ENCODE results near the gene PFDN2.
"Not testable (repeated sequence)": the region's sequence is repeated elsewhere in the genome, so short reads cannot be mapped to it uniquely, and the experiment has no call there.

The PFDN2 gene

DNA sequence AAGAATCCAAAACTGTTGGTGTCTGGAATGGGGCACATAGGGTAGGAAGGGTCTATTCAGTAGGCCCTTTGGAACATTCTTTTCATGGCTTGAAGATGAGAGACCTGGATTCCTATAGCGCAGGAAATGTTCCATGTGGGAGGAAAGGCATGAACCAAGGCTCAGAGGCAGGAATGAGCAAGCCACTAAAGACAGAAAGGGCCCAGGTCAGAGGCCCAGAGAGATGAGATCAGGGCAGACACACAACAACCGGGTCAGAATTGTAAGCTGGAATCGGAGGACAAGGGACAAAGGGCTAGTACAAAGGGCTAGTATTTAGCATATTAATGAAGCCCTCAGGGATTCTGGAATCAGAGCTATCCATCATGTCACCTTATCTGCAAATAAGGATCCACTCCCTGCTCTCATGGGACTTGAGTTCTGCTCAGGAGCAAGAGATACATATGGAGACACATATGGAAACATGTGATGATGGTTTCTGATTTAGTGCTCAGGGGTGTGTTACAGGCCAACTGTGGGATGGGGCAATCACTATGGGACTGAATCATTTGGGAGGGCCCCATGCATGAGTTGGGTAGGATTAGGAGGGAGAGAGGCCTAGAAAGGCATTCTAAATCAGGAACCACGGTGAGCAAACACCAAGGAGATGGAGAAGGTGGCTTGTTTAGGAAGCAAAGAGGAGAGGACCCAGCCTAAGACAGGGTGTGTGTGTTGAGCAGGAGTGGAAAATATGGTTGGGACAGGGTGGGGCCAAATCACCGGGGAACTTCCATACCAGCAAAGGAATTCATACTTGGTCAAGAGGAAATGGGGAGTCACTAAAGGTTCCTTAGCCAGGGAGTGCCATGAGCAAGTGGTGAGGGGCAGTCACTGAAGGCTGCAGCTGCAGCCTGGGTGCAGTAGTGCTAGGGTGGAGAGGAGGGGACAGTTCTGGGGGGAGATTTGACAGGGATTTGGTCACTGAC is 37.1 kb downstream of the PFDN2 start:
- no peak for DNase-seq (ENCODE audit: low read depth in 2 of 2)

DNA sequence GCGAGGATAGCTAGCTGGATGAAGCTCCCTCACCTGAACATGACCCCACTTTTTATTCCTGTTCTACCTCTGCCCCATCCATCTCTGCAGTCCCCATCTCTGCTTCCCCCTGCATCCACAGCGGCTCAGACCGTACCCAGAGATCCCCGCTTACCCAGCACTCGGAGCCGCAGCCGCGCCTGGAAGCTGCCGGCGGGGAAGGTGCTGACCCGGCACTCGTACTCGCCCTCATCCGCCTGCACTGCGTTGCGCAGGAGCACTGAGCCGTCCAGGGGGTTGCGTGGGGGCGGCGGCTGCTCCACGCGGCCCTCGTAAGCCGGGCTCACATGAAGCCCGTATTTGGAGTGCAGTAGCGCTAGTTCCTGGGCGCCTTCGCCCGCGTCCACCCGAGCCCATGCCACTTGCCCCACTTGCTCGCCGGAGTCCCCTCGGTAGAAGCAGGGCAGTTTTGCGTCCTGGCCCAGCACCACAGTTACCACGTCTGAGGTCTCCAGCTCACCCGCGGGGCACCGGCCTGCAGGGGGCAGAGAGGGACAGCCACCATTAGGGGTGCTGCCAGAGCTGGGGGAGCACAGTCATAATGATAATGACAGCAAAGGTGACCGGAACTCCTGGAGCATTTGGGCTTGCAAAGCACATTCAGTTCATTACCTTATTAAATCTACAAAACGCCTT is 38.3 kb downstream of the PFDN2 start:
- DNase-seq (ENCODE audit: low read depth in 2 of 2) = no peak

DNA sequence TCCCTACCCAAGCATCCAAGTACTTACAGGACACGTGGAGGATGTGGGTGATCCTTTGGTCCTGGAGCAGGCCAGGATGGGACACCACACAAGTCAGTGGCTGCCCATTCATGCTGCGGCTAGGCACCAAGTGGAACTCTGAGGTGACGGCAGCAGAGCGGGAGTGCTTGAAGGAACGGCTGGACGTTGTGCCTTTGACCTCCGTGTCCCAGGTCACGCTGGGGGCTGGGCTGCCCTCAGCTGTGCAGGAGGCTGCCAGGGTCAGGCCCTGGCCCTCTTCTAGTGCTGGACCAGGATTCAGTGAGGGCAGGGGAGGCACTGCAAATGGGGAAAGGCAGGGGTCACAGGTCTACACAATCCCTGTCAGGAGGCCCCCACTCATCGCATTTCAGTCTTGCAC is 40.4 kb downstream of the PFDN2 start:
- DNase-seq (ENCODE audit: low read depth in 2 of 2) = no peak

DNA sequence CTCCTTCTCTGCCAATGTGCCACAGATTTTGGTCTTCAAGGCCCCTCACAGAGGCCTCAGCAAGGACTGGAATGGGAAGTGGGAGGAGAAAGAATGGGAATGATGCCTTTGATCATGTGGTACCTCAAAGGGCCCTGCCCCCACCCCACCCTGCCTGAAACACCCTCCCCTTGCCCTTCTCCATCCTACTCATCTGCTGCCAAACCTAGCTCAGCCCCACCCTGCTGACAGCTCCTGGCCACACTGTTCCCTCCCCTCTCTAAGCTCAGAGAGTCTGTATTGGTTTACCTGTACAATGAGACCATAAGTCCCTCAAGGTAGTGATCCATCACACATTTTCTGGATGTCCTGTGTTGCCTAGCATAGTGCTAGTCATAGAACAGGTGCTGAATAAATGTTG is 41.4 kb downstream of the PFDN2 start:
- DNase-seq (ENCODE audit: low read depth in 2 of 2) = no peak

DNA sequence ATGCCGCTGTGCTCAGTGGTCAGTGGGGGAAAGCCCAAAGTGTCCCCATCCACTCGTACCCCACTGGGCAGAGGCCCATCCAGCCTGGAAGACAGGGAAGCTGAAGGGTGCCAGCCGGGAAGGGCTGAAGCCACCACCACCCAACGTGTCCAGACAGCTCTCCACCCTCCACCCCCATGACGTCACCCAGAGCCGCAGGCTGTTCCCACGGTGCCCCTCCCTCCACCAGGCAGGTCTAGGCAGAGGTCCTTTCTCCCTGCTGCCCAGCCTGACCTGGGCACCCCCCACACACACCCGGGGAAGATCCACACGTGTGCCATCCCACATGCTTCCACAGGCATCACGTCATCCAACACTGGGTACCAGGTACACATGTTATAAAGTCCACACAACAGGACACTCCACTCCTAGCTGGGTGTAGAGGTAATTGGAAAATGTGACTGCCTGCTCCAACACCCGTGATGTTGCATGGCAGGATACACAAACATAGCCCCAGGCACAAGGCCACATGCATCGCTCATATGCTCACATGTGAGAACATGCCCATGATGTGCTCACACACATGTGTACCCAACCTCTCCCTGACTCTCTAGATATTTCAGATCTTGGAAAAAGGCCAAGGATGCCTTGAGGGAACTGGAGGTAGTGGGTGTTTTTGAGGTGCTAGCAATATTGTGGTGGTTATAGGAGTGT is 43.0 kb downstream of the PFDN2 start:
- DNase-seq (ENCODE audit: low read depth in 2 of 2) = no peak

DNA sequence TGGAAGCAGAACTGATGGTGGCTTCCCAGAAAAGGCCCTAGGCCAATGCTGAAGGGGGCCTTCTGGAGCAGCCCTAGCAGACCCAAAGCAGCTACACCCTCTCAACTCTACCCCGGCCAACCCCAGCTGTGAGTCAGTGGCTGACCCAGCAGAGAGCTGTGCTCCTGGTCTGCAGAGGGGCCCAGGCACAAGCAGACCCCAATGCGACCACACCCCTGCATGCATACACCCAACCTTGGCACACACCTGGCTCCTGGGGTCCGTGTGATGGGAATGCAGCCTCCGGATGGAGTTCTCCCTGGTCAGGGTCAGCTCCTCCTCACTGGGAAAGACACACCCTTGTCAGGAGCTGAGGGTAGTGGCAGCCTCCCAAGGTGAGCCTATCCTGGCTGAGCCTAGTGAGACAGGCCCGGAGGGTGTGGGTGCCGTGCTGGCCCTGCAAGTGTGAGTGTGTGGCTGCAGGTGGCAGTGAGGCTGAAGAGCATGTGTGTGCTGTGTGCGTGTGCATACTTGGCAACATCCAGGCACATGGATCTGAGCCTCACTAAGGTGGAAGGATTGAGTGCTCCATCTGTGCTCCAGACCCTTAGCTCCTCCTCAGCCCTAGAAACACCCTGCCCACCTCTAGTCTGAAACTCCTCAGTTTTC is 44.2 kb downstream of the PFDN2 start:
- DNase-seq (ENCODE audit: low read depth in 2 of 2) = no peak

DNA sequence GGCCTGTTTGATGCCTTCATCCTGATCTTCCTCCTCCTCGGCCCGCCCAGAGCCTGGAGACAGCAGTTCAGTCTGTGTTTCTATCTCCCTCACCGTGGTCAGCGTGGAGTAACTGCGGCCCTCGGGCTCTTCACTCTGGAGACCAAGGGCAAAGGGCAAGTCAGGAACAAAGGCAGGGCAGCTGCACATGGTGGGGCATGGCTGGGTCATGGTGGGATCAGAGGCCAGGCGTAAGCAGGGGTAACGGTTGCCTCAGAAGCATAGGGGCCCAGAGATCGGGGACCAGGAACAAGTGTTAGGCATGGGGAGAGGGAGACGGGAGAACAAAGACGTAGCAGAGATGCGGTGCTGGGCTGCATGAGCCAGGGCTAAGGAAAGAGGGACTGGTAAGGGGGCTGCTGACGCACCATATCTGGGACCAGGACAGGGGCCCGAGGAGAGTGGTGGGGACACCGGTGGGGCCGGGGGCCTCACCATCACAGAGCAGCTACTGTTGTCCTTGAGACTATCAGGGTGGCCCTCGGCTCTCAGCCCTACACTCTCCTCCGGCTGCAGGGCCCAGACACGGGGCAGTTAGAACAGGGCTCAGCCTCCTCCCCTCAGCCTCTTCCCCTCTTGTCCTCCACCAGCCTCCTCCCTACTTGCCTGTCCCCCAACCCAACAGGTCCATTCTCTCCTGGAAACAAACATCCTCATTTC is 44.9 kb downstream of the PFDN2 start:
- no peak for DNase-seq (ENCODE audit: low read depth in 2 of 2)

DNA sequence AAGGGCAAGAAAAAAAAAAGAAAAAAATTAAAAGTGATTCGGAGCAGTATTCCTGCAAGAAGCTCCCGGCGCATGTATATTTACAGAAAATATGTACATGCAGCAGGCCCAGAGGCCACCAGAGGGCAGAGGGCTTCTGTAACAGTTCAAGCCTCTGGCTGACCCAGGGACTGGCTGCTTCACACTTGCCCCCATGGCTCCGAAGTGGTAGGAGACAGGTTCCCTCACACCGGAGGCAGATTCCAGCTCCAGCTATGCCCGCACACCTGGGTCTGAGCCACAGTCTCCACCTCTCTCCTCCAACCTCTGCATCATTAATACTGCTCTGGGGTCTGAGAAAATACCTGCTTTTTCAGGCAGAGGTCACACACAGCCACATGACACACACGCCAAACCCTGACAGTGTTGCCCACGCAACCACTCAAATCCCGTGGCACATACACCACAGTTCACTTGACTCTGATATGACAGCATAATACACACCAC is 45.9 kb downstream of the PFDN2 start:
- no peak for DNase-seq (ENCODE audit: low read depth in 2 of 2)

DNA sequence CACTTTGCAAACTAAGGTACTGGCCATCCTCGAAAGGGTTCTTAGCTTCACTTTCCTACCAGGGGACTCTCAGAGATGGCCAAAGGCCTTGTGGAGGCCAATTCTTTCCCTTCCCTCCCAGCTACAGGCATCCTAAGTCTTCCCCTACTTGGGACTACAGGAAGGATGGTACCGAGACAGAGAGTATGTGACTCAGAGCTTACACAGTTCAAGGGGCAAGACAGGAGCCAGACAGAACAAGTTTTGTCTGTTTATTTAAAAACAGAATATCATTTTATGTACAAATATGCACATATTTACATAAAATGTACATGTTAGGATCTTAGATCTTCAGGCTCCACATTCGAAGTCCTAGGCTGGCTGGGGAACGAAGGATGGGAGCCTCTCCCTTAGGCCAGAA is 47.1 kb downstream of the PFDN2 start:
- DNase-seq (ENCODE audit: low read depth in 2 of 2) = no peak

DNA sequence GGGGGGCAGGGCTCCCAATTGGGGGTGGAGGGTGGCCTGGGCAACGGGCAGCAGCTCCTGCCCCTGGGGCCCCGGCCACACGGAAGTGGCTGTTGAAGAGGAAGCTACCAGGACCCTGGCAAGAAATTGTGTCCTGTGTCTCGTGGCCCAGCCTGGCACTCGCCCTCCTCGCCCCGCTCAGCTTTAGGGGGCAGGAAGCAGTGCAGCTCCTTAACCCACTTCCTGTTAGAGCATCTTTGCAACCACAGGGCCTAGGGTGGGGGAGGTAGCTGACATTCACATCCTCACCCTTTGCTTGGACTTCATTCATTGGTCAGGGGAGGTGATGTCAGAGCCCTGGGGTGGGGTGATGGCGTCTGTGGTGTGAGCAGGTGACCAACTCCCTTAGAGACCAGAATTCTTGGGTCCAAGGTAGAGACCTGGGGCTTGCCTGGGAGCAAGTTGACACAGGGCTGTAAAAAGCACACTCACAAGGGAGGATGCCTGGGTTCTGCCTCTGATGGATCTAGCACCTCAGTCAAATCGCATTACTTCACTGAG is 48.0 kb downstream of the PFDN2 start, which contains the start of gene ARHGAP30:
ARHGAP30 (minus strand) TSS at position 161 of the 540 bp plus-strand sequence. CDS start 267 bp downstream, outside the sequence.
- DNase-seq (ENCODE audit: low read depth in 2 of 2) = no peak

DNA sequence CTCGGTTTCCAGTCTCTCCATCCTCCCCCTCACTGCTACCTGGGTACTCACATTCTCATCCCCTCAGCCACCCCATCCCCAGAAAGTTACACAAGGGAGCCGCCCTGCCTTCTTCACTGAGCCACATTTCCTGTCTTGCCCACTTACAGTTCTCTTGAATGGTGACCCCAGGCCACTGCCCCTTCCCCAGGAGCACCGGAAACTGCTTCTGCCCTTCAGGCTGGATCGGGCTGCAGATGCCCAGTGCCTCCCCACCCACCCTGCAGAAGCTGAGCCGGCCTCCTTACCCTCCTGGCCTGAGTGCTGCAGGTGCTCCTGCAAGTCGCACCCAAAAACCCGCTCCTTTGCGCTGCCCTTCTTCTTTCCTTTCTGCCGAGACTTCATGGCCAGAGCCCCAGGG is 48.6 kb downstream of the PFDN2 start:
- DNase-seq (ENCODE audit: low read depth in 2 of 2) = no peak

DNA sequence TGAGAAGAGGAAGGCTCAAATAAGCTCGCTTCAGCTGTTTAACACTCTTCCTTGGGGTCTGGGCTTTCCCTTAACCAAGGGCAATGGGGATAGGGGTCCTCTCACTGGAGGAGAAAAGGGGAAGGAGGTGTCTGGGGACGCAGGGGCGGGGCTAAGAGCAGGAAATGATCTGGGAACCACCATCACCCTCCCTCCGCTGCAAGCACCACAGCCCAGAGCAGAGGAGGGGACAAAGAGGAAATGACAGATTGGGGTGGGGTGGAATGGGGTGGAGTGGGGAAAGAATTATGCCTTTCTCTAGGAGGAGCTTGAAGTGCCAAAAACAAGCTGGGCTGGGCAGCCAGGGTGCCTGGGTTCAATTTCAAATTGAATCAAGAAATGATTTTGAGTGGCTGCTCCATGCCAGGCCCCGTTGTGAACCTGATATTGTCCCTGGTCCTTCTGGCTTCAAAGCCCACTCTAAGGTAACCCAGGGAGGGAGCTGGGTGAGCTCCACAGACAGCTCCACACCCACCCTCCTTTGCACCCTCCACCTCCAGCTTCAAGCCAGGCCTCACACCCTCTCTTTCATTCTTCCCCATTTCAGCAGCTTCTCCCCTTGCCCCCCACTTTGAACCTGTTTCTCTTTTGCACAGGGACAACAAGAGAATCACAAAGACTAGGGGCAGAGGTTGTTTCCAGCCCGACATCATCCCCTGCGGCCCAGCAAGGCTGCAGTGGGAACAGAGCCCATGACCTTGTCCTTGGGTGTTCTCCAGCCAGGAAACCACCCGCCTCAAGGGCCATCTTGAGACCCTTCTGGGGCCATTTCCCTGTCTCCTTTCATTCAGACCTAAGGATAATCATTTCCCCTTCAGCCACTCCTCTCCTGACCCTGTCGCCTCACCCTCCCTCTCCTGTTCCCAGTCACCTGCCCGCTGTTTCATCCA is 49.3 kb downstream of the PFDN2 start:
- no peak for DNase-seq (ENCODE audit: low read depth in 2 of 2)

DNA sequence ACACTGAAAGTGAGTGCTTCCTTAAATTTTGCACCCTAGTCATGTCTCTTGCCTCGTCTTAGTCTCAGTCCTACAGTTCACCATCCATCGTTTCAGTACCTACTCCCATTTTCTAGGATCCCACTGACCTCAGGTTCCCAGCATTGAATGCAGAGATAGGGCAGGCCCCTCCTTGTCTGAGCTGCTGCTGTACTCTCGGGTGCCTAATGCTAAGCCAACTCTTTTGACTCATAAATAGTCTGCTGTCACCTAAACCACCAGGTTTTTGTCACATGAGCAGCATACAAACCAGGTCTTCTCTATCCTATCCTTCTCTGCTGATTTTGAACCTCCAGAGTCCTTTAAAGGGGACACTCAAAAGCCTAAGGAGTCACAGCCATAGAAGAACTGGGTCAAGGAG is 51.1 kb downstream of the PFDN2 start:
- DNase-seq (ENCODE audit: low read depth in 2 of 2) = no peak

DNA sequence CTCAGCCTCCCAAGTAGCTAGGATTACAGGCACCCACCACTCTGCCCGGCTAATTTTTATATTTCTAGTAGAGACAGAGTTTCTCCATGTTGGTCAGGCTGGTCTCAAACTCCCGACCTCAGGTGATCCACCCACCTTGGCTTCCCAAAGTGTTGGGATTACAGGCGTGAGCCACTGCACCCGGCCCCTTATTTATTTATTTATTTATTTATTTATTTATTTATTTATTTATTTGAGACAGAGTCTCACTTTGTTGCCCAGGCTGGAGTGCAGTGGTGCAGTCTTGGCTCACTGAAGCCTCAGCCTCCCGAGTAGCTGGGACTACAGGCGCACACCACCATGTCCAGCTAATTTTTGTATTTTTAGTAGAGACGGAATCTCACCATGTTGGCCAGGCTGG is 52.2 kb downstream of the PFDN2 start:
- DNase-seq (ENCODE audit: low read depth in 2 of 2) = not testable (repeated sequence)

DNA sequence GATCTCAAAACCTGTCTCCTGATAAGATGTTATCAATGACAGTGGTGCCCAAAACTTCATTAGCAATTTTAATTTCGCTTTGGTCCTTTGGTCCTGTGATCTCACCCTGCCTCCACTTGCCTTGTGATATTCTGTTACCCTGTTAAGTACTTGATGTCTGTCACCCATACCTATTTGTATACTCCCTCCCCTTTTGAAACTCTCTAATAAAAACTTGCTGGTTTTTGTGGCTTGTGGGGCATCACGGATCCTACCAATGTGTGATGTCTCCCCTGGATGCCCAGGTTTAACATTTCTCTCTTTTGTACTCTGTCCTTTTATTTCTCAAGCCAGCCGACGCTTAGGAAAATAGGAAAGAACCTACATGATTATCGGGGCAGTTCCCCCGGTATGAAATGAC is 53.9 kb downstream of the PFDN2 start:
- not testable (repeated sequence) for DNase-seq (ENCODE audit: low read depth in 2 of 2)

DNA sequence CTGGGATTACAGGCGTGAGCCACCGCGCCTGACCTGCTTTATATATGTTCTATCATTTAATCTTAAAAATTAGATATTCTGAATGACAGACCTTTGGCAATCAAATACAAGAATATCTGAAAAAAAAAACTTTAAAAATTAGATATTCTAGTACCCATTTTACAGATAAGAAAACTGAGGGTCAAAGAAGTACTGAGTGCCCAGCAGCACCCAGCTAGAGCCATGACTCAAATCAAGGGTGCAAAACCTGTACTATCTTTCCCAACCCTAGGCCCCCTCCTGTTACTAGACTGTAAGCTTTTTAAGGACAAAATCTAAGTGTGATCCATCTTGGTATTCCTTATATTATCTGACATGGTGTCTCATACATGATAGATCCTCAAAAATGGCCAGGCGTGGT is 56.4 kb downstream of the PFDN2 start:
- no peak for DNase-seq (ENCODE audit: low read depth in 2 of 2)

DNA sequence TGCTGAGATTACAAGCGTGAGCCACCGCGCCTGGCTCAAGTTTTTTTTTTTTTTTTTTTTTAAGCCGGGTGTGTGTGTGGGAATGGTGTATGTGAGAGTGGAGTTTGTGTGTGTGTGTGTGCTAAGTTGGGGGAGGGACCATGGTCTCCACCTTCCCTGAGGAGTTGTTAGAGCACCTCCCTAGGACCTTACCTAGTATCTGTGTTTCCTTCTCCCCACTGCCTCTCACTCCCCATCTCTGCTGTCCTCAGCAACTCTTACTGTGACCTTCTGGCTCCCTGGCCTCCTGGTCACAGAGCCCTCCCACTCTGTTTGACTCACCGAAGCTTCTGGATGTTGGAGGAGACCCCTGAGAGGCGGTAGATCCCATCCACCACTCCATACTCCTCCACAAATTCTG is 58.5 kb downstream of the PFDN2 start:
- no peak for DNase-seq (ENCODE audit: low read depth in 2 of 2)

DNA sequence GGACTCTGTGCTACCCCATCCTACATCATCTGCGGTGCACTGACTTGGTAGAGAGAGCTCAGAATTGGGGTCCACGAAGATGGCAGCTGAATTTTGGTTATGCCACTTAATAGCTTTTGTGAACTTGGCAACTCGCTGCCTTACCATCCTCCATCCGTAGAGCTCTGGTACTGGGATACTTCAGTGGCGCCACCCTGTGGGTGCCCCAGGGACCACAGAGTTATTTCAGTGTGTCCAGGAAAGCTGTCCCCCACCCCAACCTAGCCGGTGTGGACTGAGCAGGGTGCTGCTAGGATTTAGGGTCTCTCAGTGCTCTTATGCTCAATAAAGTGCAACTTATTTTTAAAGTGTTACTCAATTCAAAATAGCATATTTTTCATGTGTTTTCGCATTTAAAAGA is 63.0 kb downstream of the PFDN2 start:
- no peak for DNase-seq (ENCODE audit: low read depth in 2 of 2)

DNA sequence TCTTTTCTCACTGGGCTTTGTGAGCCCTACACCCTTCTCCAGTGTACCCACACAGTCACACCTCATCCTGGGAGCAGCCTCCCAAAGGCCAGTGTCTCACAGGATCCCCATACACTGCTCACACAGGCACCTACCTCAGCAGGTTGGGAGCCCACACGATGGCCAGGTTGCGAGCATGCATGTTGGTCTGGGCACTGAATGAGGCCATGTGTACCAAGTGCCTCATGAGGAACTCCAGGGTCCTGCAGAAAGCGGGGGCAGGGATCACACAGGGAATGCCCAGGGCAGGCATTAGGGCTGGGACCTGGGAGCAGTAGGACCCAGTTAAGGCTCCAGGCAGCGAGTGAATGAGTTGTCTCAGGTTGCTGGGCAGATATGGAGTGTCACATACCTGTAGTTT is 63.6 kb downstream of the PFDN2 start:
- DNase-seq (ENCODE audit: low read depth in 2 of 2) = no peak

DNA sequence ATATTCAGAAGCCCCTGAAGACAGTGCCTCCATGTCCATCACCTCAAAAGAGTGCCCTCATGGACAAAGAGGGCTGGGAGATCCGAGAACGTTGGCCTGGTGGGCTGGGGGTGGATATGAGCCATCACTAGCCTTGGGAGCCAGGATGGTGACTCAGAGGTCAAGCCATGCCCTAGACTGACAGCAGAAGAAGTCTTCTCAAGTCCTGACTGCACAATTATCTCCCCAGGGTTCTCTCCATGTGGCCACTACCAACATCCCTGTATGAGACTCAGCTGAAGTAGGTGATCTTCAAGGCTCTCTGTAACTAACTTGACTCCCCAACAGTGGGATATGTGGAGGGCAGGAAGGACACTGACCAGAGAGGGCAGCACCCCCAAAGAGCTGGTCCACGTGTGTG is 64.9 kb downstream of the PFDN2 start:
- DNase-seq (ENCODE audit: low read depth in 2 of 2) = no peak
